ENCODE measurements around the gene PRR23E. TPM values are rescaled to one million over a fixed set of nuclear protein-coding genes. Genes with fewer than 3 reads are reported as not detected.

PRR23E gene
- polyA plus RNA-seq, 1 donor from 2014 or later = not detected

GRCh38 chr3:127195417-127195816, 2.5 kb downstream of the PRR23E start:
- Histone ChIP-seq H3K79me2 (replicated peaks; ENCODE audit: insufficient read depth, low read length) (no peaks in the 10 kb centered on the region), H2AFZ (ENCODE audit: low read depth, low read length) (no peak overlapping the region), H3K4me2 (ENCODE audit: low read length) (no peak overlapping the region), H3K9me3 (ENCODE audit: low read length) (no peaks in the 10 kb centered on the region), H3K27me3 (ENCODE audit: insufficient read depth, low read depth, low read length) (no peaks in the 10 kb centered on the region), H3K4me3 (ENCODE audit: low read length) (no peak overlapping the region), H4K20me1 (ENCODE audit: insufficient read depth) (no peaks in the 10 kb centered on the region), H3K9ac (ENCODE audit: low read length) (no peak overlapping the region), H3K36me3 (ENCODE audit: insufficient read depth, low read length) (no peaks in the 10 kb centered on the region), H3F3A (ENCODE audit: insufficient read depth, low read length, poor library complexity, severe bottlenecking) (no peaks in the 10 kb centered on the region), H3K9me2 (ENCODE audit: insufficient read depth, low read length) (no peaks in the 10 kb centered on the region), H3K27ac (ENCODE audit: low read length) (no peak overlapping the region)
- TF ChIP-seq, protein P1, sequence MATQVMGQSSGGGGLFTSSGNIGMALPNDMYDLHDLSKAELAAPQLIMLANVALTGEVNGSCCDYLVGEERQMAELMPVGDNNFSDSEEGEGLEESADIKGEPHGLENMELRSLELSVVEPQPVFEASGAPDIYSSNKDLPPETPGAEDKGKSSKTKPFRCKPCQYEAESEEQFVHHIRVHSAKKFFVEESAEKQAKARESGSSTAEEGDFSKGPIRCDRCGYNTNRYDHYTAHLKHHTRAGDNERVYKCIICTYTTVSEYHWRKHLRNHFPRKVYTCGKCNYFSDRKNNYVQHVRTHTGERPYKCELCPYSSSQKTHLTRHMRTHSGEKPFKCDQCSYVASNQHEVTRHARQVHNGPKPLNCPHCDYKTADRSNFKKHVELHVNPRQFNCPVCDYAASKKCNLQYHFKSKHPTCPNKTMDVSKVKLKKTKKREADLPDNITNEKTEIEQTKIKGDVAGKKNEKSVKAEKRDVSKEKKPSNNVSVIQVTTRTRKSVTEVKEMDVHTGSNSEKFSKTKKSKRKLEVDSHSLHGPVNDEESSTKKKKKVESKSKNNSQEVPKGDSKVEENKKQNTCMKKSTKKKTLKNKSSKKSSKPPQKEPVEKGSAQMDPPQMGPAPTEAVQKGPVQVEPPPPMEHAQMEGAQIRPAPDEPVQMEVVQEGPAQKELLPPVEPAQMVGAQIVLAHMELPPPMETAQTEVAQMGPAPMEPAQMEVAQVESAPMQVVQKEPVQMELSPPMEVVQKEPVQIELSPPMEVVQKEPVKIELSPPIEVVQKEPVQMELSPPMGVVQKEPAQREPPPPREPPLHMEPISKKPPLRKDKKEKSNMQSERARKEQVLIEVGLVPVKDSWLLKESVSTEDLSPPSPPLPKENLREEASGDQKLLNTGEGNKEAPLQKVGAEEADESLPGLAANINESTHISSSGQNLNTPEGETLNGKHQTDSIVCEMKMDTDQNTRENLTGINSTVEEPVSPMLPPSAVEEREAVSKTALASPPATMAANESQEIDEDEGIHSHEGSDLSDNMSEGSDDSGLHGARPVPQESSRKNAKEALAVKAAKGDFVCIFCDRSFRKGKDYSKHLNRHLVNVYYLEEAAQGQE (IDR thresholded peaks at IDR 0.05; ENCODE audit: borderline replicate concordance) = no peak
- TF ChIP-seq CTCF (IDR thresholded peaks at IDR 0.05; ENCODE audit: poor library complexity, severe bottlenecking) (no peak), SMC3 (conservative IDR thresholded peaks at IDR 0.05; ENCODE audit: poor library complexity) (no peak), POLR2AphosphoS5 (IDR thresholded peaks at IDR 0.05) (no peak), EP300 (conservative IDR thresholded peaks at IDR 0.05; ENCODE audit: poor library complexity, severe bottlenecking) (no peak), MXI1 (conservative IDR thresholded peaks at IDR 0.05; ENCODE audit: poor library complexity, severe bottlenecking) (no peak), TAF1 (IDR thresholded peaks at IDR 0.05; ENCODE audit: low read depth) (no peak), EZH2 (IDR thresholded peaks at IDR 0.05; ENCODE audit: borderline replicate concordance, insufficient read depth, low read length, poor library complexity, severe bottlenecking) (no peak), RAD21 (conservative IDR thresholded peaks at IDR 0.05) (no peak)

GRCh38 chr3:127196002-127196401, 3.1 kb downstream of the PRR23E start:
- Histone ChIP-seq H3K4me3 (ENCODE audit: low read length) (no peak overlapping the region), H2AFZ (ENCODE audit: low read depth, low read length) (no peak overlapping the region), H3K36me3 (ENCODE audit: insufficient read depth, low read length) (no peaks in the 10 kb centered on the region), H3F3A (ENCODE audit: insufficient read depth, low read length, poor library complexity, severe bottlenecking) (no peaks in the 10 kb centered on the region), H4K20me1 (ENCODE audit: insufficient read depth) (no peaks in the 10 kb centered on the region), H3K79me2 (replicated peaks; ENCODE audit: insufficient read depth, low read length) (no peaks in the 10 kb centered on the region), H3K9me2 (ENCODE audit: insufficient read depth, low read length) (no peaks in the 10 kb centered on the region), H3K27ac (ENCODE audit: low read length) (no peak overlapping the region), H3K4me2 (ENCODE audit: low read length) (no peak overlapping the region), H3K9me3 (ENCODE audit: low read length) (no peaks in the 10 kb centered on the region), H3K9ac (ENCODE audit: low read length) (no peak overlapping the region), H3K27me3 (ENCODE audit: insufficient read depth, low read depth, low read length) (no peaks in the 10 kb centered on the region)
- TF ChIP-seq POLR2AphosphoS5 (IDR thresholded peaks at IDR 0.05) = no peak
- TF ChIP-seq SMC3 (conservative IDR thresholded peaks at IDR 0.05; ENCODE audit: poor library complexity) = no peak
- TF ChIP-seq, protein P1 (IDR thresholded peaks at IDR 0.05; ENCODE audit: borderline replicate concordance) = no peak
- no peak for TF ChIP-seq MXI1 (conservative IDR thresholded peaks at IDR 0.05; ENCODE audit: poor library complexity, severe bottlenecking)
